DND-41 (cell line): ENCODE data around the gene MATN1.

Source experiments
- ATAC-seq: fragments of 200-7000 bp; cut with Tn5 transposase; 3 replicates; pipeline ENCODE4 v1.9.1; 2021; ENCODE audit warnings: low read depth; ENCODE audit not compliant: insufficient read depth
- DNase-seq: peaks from one replicate; pipeline ENCODE4 v3.0.0-alpha.2; 2020
- H2AFZ ChIP-seq: 2 replicates; pipeline ENCODE4 v1.6.0; 2012; ENCODE audit warnings: low read depth, low read length
- H3K27ac ChIP-seq: 2 replicates; pipeline ENCODE4 v1.5.1; 2012; ENCODE audit warnings: low read length, inconsistent platforms
- H3K27me3 ChIP-seq: fragments of 200-600 bp; sonication (generic); 2 replicates; pipeline ENCODE4 v1.6.0; 2012; ENCODE audit warnings: low read length, mild to moderate bottlenecking, inconsistent platforms; ENCODE audit not compliant: insufficient read depth, poor library complexity
- H3K36me3 ChIP-seq: 2 replicates; pipeline ENCODE4 v1.5.1; 2012; ENCODE audit warnings: low read length, inconsistent platforms; ENCODE audit not compliant: insufficient read depth
- H3K4me1 ChIP-seq: 2 replicates; pipeline ENCODE4 v1.5.1; 2012; ENCODE audit warnings: mild to moderate bottlenecking, low read length; ENCODE audit not compliant: insufficient read depth
- H3K4me2 ChIP-seq: 2 replicates; pipeline ENCODE4 v1.6.0; 2012; ENCODE audit warnings: mild to moderate bottlenecking, moderate library complexity, low read length, inconsistent platforms; ENCODE audit not compliant: insufficient read depth
- H3K4me3 ChIP-seq, 2 experiments: fragments of 200-600 bp in 1 of 2; shearing (Covaris generic) in 1 of 2; 2 replicates each; pipeline ENCODE4 v1.5.1; 2012 to 2016; ENCODE audit warnings: inconsistent platforms in 2 of 2, low read length in 2 of 2, mild to moderate bottlenecking in 2 of 2, low read depth in 1 of 2, moderate library complexity in 1 of 2
- H3K79me2 ChIP-seq: 2 replicates; pipeline ENCODE4 v1.6.0; 2012; ENCODE audit warnings: low read length, inconsistent platforms; ENCODE audit not compliant: insufficient read depth
- H3K9ac ChIP-seq: 2 replicates; pipeline ENCODE4 v1.6.0; 2012; ENCODE audit warnings: low read depth, mild to moderate bottlenecking, inconsistent platforms, low read length, moderate library complexity
- H3K9me3 ChIP-seq: 2 replicates; pipeline ENCODE4 v1.5.1; 2012; ENCODE audit warnings: low read length, moderate library complexity, mild to moderate bottlenecking, inconsistent platforms; ENCODE audit not compliant: insufficient read depth, severe bottlenecking
- H4K20me1 ChIP-seq: 2 replicates; pipeline ENCODE4 v1.6.0; 2012; ENCODE audit warnings: low read length; ENCODE audit not compliant: insufficient read depth
- CTCF ChIP-seq: IDR thresholded peaks from 2 replicates; pipeline ENCODE4 v1.5.1; 2012; ENCODE audit warnings: borderline replicate concordance, low read length, moderate library complexity, mild to moderate bottlenecking; ENCODE audit not compliant: poor library complexity, severe bottlenecking; ENCODE audit errors: extremely low read depth
- EZH2 ChIP-seq: IDR thresholded peaks from 3 replicates; pipeline ENCODE4 v1.6.1; 2012; ENCODE audit warnings: borderline replicate concordance, low read depth, mild to moderate bottlenecking, moderate library complexity, low read length, inconsistent platforms; ENCODE audit not compliant: severe bottlenecking

Gene MATN1

GRCh38 chr1:30744060-30744756, 20.8 kb upstream of the MATN1 start:
- H3K79me2 ChIP-seq: no peaks in the 10 kb centered on the region
- TF ChIP-seq EZH2: no peak
- TF ChIP-seq CTCF: no peak
- peak; percentile 35 for DNase-seq
- no peak overlapping the region for H2AFZ ChIP-seq
- no peaks in the 10 kb centered on the region for H3K9me3 ChIP-seq
- peak; percentile 28 for ATAC-seq
- no peak overlapping the region for H3K9ac ChIP-seq
- H3K27ac ChIP-seq: peak overlapping the region; percentile 71
- H3K27me3 ChIP-seq: no peaks in the 10 kb centered on the region
- no peak overlapping the region for H3K4me3 ChIP-seq
- H3K4me1 ChIP-seq: peaks cover 49% of the 10 kb centered on the region
- peaks cover 15% of the 10 kb centered on the region; the same call in 1 of the 2 replicates for H3K36me3 ChIP-seq
- 0 out of 2 replicates have a peak overlapping the region, but pooled peaks have one; percentile 0 for H3K4me2 ChIP-seq
- peaks cover 10% of the 10 kb centered on the region; the same call in 1 of the 2 replicates for H4K20me1 ChIP-seq

- no peak overlapping the region for H3K9ac ChIP-seq
- H3K4me2 ChIP-seq: 0 out of 2 replicates have a peak overlapping the region, but pooled peaks have one; percentile 0
- H3K27ac ChIP-seq: peak overlapping the region; percentile 73
- H3K36me3 ChIP-seq: peaks cover 20% of the 10 kb centered on the region; the same call in 1 of the 2 replicates
- H2AFZ ChIP-seq: no peak overlapping the region
- DNase-seq (peak; percentile 88), ATAC-seq (peak; percentile 92)
- H3K4me1 ChIP-seq: peaks cover 43% of the 10 kb centered on the region
- no peaks in the 10 kb centered on the region for H3K9me3 ChIP-seq
- H4K20me1 ChIP-seq: peaks cover 10% of the 10 kb centered on the region; the same call in 1 of the 2 replicates
- H3K27me3 ChIP-seq: no peaks in the 10 kb centered on the region
- no peak for TF ChIP-seq EZH2
- peak; percentile 16 for TF ChIP-seq CTCF
- H3K79me2 ChIP-seq: no peaks in the 10 kb centered on the region
- no peak overlapping the region for H3K4me3 ChIP-seq
Measured at GRCh38 chr1:30743584-30744059, 20.2 kb upstream of the MATN1 start.

GRCh38 chr1:30742963-30743559, 19.7 kb upstream of the MATN1 start:
- no peak overlapping the region for H3K4me2 ChIP-seq
- H3K27ac ChIP-seq: peak overlapping the region; percentile 73
- no peak overlapping the region for H3K4me3 ChIP-seq
- H3K79me2 ChIP-seq: no peaks in the 10 kb centered on the region
- TF ChIP-seq EZH2 (no peak), CTCF (no peak)
- H3K27me3 ChIP-seq: no peaks in the 10 kb centered on the region
- H3K9ac ChIP-seq: no peak overlapping the region
- DNase-seq (no peak), ATAC-seq (no peak)
- no peaks in the 10 kb centered on the region for H3K9me3 ChIP-seq
- H3K4me1 ChIP-seq: peaks cover 37% of the 10 kb centered on the region
- peaks cover 10% of the 10 kb centered on the region; the same call in 1 of the 2 replicates for H4K20me1 ChIP-seq
- no peak overlapping the region for H2AFZ ChIP-seq
- H3K36me3 ChIP-seq: peaks cover 26% of the 10 kb centered on the region; the same call in 1 of the 2 replicates
